ENCODE results near the gene CSK.
A peak's percentile ranks its signal among the peaks of the same experiment; 100 is the strongest.

Gene CSK

DNA sequence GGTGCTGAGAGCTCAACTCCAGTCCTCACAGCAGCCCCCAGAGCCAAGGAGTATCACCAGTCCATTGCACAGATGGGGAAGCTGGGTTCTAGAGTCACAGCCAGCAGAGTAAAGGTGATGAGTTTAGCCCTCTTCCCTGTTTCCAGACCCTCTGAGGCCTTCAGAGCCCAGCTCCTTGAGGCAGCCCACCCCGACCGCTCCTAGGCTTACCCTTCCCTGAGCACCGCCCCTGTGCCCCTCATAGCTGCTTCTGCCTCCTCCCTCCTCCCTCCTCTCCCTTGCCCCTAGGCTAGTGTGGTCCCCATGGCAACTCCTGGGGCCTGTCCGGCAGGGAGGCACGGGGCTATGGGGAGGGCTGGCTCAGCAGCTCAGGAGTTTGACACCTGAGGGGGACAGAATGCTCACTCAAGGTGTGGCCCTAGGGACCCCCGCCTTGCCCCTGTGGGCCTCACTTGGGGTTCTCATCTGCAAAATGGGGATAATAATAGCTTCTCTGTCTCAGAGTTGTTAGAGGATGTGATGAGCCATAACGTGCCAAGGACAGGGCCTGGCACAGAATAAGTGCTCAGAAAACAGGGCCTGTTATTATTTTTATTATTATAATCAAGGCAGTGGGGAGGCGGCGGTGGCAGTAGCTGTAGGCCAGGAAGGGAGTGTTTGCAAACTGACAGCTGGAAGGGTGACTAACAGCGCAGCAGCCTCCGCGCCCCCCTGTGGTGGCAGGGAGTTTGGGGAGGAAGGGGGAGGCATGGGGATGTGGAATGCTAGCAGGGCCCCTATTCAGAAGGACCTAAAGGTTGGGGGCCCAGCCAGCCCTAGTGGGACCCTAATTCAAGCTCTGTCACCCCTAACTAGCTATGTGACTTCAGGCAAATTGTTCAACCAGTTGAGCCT is 11.5 kb downstream of the CSK start:
- no peak for TF ChIP-seq EZH2phosphoT487 (IDR thresholded peaks at IDR 0.05; ENCODE audit: low read depth)
- TF ChIP-seq, protein P1, sequence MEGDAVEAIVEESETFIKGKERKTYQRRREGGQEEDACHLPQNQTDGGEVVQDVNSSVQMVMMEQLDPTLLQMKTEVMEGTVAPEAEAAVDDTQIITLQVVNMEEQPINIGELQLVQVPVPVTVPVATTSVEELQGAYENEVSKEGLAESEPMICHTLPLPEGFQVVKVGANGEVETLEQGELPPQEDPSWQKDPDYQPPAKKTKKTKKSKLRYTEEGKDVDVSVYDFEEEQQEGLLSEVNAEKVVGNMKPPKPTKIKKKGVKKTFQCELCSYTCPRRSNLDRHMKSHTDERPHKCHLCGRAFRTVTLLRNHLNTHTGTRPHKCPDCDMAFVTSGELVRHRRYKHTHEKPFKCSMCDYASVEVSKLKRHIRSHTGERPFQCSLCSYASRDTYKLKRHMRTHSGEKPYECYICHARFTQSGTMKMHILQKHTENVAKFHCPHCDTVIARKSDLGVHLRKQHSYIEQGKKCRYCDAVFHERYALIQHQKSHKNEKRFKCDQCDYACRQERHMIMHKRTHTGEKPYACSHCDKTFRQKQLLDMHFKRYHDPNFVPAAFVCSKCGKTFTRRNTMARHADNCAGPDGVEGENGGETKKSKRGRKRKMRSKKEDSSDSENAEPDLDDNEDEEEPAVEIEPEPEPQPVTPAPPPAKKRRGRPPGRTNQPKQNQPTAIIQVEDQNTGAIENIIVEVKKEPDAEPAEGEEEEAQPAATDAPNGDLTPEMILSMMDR (IDR thresholded peaks at IDR 0.05; ENCODE audit: low read depth, low read length): peak; percentile 58
- peak overlapping the region; percentile 97 for H3K27ac ChIP-seq (ENCODE audit: low read length)
- peaks cover 100% of the 10 kb centered on the region for H3K79me2 ChIP-seq (ENCODE audit: low read length)
- H3K4me2 ChIP-seq (ENCODE audit: low read length): peak overlapping the region; percentile 100
- H3K36me3 ChIP-seq (replicated peaks; ENCODE audit: low read depth, low read length): peaks cover 75% of the 10 kb centered on the region
- H3K9me3 ChIP-seq (ENCODE audit: insufficient read depth, low read length): no peaks in the 10 kb centered on the region; the same call in 1 of the 2 replicates
- H4K20me1 ChIP-seq (ENCODE audit: insufficient read depth, low read length): peaks cover 72% of the 10 kb centered on the region
- H3K27me3 ChIP-seq (ENCODE audit: low read depth, low read length): no peaks in the 10 kb centered on the region
- H2AFZ ChIP-seq (ENCODE audit: low read depth, low read length): no peak overlapping the region
- H3K4me1 ChIP-seq (ENCODE audit: low read length): peaks cover 98% of the 10 kb centered on the region
- H3K9ac ChIP-seq (ENCODE audit: low read length): peak overlapping the region; percentile 99
- peak overlapping the region; percentile 93 for H3K4me3 ChIP-seq (ENCODE audit: low read length)

DNA sequence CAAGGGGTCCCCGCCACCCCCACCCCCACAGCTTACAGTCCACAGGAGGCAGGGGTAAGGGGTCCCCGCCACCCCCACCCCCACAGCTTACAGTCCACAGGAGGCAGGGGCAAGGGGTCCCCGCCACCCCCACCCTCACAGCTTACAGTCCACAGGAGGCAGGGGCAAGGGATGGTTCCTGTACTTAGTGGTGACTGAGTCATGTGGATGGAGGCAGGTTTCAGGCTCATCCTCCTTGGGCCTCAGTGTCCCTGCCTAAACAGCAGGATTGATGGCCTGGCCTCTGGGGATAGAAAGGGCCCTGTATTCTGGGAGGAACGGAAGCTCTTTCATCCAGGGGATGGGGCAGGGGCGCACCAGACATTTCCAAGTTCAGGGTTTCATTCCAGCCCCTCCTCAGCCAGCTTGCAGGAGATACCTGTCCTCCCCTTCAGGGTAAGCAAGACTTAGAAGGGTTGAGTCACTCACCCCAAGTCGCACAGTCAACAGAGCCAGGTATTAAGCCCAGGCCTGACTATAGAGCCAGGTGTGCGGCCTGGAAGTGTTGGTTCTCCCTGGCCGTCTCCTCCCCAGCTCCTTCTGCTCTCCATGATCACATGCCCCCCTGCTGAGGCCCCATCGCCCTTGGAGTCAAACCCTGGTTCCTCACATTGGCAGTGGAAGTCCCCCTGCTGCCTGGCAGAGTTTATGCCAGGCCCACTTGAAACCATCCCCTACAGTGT is 12.5 kb downstream of the CSK start:
- no peak for TF ChIP-seq EZH2phosphoT487 (IDR thresholded peaks at IDR 0.05; ENCODE audit: low read depth)
- TF ChIP-seq, protein P1 (IDR thresholded peaks at IDR 0.05; ENCODE audit: low read depth, low read length): no peak
- Histone ChIP-seq H4K20me1 (ENCODE audit: insufficient read depth, low read length) (peaks cover 83% of the 10 kb centered on the region), H3K9ac (ENCODE audit: low read length) (peak overlapping the region; percentile 7), H3K4me3 (ENCODE audit: low read length) (no peak overlapping the region), H2AFZ (ENCODE audit: low read depth, low read length) (no peak overlapping the region), H3K79me2 (ENCODE audit: low read length) (peaks cover 100% of the 10 kb centered on the region), H3K27me3 (ENCODE audit: low read depth, low read length) (no peaks in the 10 kb centered on the region), H3K36me3 (replicated peaks; ENCODE audit: low read depth, low read length) (peaks cover 78% of the 10 kb centered on the region), H3K27ac (ENCODE audit: low read length) (peak overlapping the region; percentile 97), H3K4me1 (ENCODE audit: low read length) (peaks cover 98% of the 10 kb centered on the region), H3K4me2 (ENCODE audit: low read length) (peak overlapping the region; percentile 30), H3K9me3 (ENCODE audit: insufficient read depth, low read length) (no peaks in the 10 kb centered on the region)

DNA sequence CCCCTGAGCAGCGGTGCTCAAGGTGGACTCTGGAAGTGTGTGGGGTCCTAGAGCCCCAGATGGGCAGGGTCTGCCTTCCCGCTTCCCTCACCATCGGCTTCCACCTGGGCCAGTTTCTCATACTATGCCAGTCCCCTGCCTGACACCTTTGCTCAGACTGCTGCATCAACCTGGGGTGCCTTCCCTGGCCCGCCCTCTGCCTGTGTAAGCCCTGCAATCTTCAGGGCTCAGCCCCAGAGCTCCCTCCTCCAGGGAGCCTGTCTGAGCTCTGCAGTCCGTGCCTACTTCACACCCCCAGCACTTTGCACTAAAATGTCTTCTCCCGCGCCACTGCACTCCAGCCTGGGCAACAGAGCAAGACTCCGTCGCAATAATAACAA is 13.1 kb downstream of the CSK start:
- Histone ChIP-seq H3K4me2 (ENCODE audit: low read length) (peak overlapping the region; percentile 30), H3K79me2 (ENCODE audit: low read length) (peaks cover 100% of the 10 kb centered on the region), H3K9me3 (ENCODE audit: insufficient read depth, low read length) (no peaks in the 10 kb centered on the region), H3K9ac (ENCODE audit: low read length) (peak overlapping the region; percentile 7; the same call in 1 of the 2 replicates), H3K36me3 (replicated peaks; ENCODE audit: low read depth, low read length) (peaks cover 78% of the 10 kb centered on the region), H4K20me1 (ENCODE audit: insufficient read depth, low read length) (peaks cover 88% of the 10 kb centered on the region), H3K27ac (ENCODE audit: low read length) (peak overlapping the region; percentile 97), H3K27me3 (ENCODE audit: low read depth, low read length) (no peaks in the 10 kb centered on the region), H3K4me1 (ENCODE audit: low read length) (peaks cover 98% of the 10 kb centered on the region), H3K4me3 (ENCODE audit: low read length) (no peak overlapping the region), H2AFZ (ENCODE audit: low read depth, low read length) (no peak overlapping the region)
- TF ChIP-seq, protein P1 (IDR thresholded peaks at IDR 0.05; ENCODE audit: low read depth, low read length): no peak
- no peak for TF ChIP-seq EZH2phosphoT487 (IDR thresholded peaks at IDR 0.05; ENCODE audit: low read depth)
